Loucy (cell line): Measurements from ENCODE around the gene INHA.

Experiments used
- EZH2phosphoT487 ChIP-seq: fragments of 200-600 bp; IDR thresholded peaks from 2 replicates; pipeline ENCODE4 v1.6.1; 2018; ENCODE audit warnings: antibody characterized with exemption, mild to moderate bottlenecking, moderate library complexity, borderline replicate concordance
- TF ChIP-seq, protein P1 (sequence below): fragments of 200-600 bp; sonication (generic); conservative IDR thresholded peaks from 2 replicates; pipeline ENCODE4 v1.5.1; 2014; ENCODE audit warnings: mild to moderate bottlenecking, antibody characterized with exemption, low read length

GRCh38 chr2:219570924-219571310 lies 1.2 kb upstream of the INHA start:
- TF ChIP-seq, protein P1, sequence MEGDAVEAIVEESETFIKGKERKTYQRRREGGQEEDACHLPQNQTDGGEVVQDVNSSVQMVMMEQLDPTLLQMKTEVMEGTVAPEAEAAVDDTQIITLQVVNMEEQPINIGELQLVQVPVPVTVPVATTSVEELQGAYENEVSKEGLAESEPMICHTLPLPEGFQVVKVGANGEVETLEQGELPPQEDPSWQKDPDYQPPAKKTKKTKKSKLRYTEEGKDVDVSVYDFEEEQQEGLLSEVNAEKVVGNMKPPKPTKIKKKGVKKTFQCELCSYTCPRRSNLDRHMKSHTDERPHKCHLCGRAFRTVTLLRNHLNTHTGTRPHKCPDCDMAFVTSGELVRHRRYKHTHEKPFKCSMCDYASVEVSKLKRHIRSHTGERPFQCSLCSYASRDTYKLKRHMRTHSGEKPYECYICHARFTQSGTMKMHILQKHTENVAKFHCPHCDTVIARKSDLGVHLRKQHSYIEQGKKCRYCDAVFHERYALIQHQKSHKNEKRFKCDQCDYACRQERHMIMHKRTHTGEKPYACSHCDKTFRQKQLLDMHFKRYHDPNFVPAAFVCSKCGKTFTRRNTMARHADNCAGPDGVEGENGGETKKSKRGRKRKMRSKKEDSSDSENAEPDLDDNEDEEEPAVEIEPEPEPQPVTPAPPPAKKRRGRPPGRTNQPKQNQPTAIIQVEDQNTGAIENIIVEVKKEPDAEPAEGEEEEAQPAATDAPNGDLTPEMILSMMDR = no peak
- no peak for TF ChIP-seq EZH2phosphoT487
